Fibroblast of gingiva (primary cell): ENCODE results near the gene EXOC4.
A peak's percentile ranks its signal among the peaks of the same experiment; 100 is the strongest.
"Not testable (repeated sequence)": the region's sequence is repeated elsewhere in the genome, so short reads cannot be mapped to it uniquely, and the experiment has no call there.

Experiments used
- DNase-seq: peaks from one replicate; pipeline ENCODE4 v3.0.0-alpha.2; 2011; ENCODE audit warnings: low read depth

EXOC4 gene

GRCh38 chr7:133275446-133276095 is 22.7 kb downstream of the EXOC4 start:
- no peak for DNase-seq

GRCh38 chr7:133278975-133279374 is 26.1 kb downstream of the EXOC4 start:
- not testable (repeated sequence) for DNase-seq

- DNase-seq = no peak
These were observed 29.2 kb downstream of the EXOC4 start for GRCh38 chr7:133282094-133282493.

GRCh38 chr7:133284092-133284491 is 31.2 kb downstream of the EXOC4 start:
- DNase-seq = no peak

GRCh38 chr7:133288970-133289369 is 36.1 kb downstream of the EXOC4 start:
- no peak for DNase-seq

GRCh38 chr7:133290041-133290440 is 37.2 kb downstream of the EXOC4 start:
- DNase-seq = no peak

GRCh38 chr7:133290676-133291333 is 37.9 kb downstream of the EXOC4 start:
- no peak for DNase-seq

- no peak for DNase-seq
These were observed 39.8 kb downstream of the EXOC4 start for GRCh38 chr7:133292631-133293030.

- no peak for DNase-seq
These were observed 40.7 kb downstream of the EXOC4 start for GRCh38 chr7:133293384-133294160.

GRCh38 chr7:133294234-133294633 is 41.4 kb downstream of the EXOC4 start:
- DNase-seq = no peak

GRCh38 chr7:133295484-133295883 is 42.6 kb downstream of the EXOC4 start:
- no peak for DNase-seq

- no peak for DNase-seq
These were observed 44.2 kb downstream of the EXOC4 start for GRCh38 chr7:133297093-133297492.

- DNase-seq = no peak
These were observed 45.2 kb downstream of the EXOC4 start for GRCh38 chr7:133298080-133298479.

- no peak for DNase-seq
These were observed 46.8 kb downstream of the EXOC4 start for GRCh38 chr7:133299676-133300075.

- no peak for DNase-seq
These were observed 47.2 kb downstream of the EXOC4 start for GRCh38 chr7:133300088-133300487.

GRCh38 chr7:133300811-133301210 is 47.9 kb downstream of the EXOC4 start:
- no peak for DNase-seq

GRCh38 chr7:133301444-133301843 is 48.6 kb downstream of the EXOC4 start:
- peak; percentile 21 for DNase-seq

GRCh38 chr7:133303372-133303771 is 50.5 kb downstream of the EXOC4 start:
- no peak for DNase-seq

GRCh38 chr7:133303931-133304330 is 51.1 kb downstream of the EXOC4 start:
- DNase-seq = peak; percentile 21

GRCh38 chr7:133309333-133309732 is 56.5 kb downstream of the EXOC4 start:
- DNase-seq = no peak

GRCh38 chr7:133310232-133310862 is 57.5 kb downstream of the EXOC4 start:
- DNase-seq = no peak

GRCh38 chr7:133313575-133313974 is 60.7 kb downstream of the EXOC4 start:
- no peak for DNase-seq

GRCh38 chr7:133314084-133314483 is 61.2 kb downstream of the EXOC4 start:
- no peak for DNase-seq
